ENCODE results near the gene LCE1B.

LCE1B gene

GRCh38 chr1:152811050-152811449 lies 721 bp upstream of the LCE1B start:
- no peak for DNase-seq (ENCODE audit: low read depth)
- in situ Hi-C loops (cut with HindIII; ENCODE audit: low sequenced_read_pairs): no loop called here
- TF ChIP-seq CTCF (IDR thresholded peaks at IDR 0.05; ENCODE audit: low read depth, low read length, missing control alignments): no peak
- H3K4me3 ChIP-seq (ENCODE audit: low read depth, low read length): no peak overlapping the region

GRCh38 chr1:152817309-152817708 lies 5.5 kb downstream of the LCE1B start:
- no peak overlapping the region for H3K4me3 ChIP-seq (ENCODE audit: low read depth, low read length)
- in situ Hi-C loops (cut with HindIII; ENCODE audit: low sequenced_read_pairs): no loop called here
- no peak for TF ChIP-seq CTCF (IDR thresholded peaks at IDR 0.05; ENCODE audit: low read depth, low read length, missing control alignments)
- no peak for DNase-seq (ENCODE audit: low read depth)

- no peak overlapping the region for H3K4me3 ChIP-seq (ENCODE audit: low read depth, low read length)
- DNase-seq (ENCODE audit: low read depth): no peak
- in situ Hi-C loops (cut with HindIII; ENCODE audit: low sequenced_read_pairs): no loop called here
- TF ChIP-seq CTCF (IDR thresholded peaks at IDR 0.05; ENCODE audit: low read depth, low read length, missing control alignments): no peak
These were observed 11.5 kb downstream of the LCE1B start for GRCh38 chr1:152823294-152823693.

- no peak overlapping the region for H3K4me3 ChIP-seq (ENCODE audit: low read depth, low read length)
- no peak for DNase-seq (ENCODE audit: low read depth)
- in situ Hi-C loops (cut with HindIII; ENCODE audit: low sequenced_read_pairs): no loop called here
- no peak for TF ChIP-seq CTCF (IDR thresholded peaks at IDR 0.05; ENCODE audit: low read depth, low read length, missing control alignments)
These were observed 13.2 kb downstream of the LCE1B start for GRCh38 chr1:152824964-152825363.

GRCh38 chr1:152827173-152827572 lies 15.4 kb downstream of the LCE1B start, which contains the start of gene LCE1A:
LCE1A (plus strand) TSS chr1:152827473; CDS start chr1:152827473, 0 bp downstream.
- TF ChIP-seq CTCF (IDR thresholded peaks at IDR 0.05; ENCODE audit: low read depth, low read length, missing control alignments): no peak
- DNase-seq (ENCODE audit: low read depth): no peak
- no peak within 1 kb of the TSS for H3K4me3 ChIP-seq (ENCODE audit: low read depth, low read length)
- in situ Hi-C loops (cut with HindIII; ENCODE audit: low sequenced_read_pairs): no loop called here

GRCh38 chr1:152836870-152837269 lies 25.1 kb downstream of the LCE1B start:
- in situ Hi-C loops (cut with HindIII; ENCODE audit: low sequenced_read_pairs): no loop called here
- no peak for TF ChIP-seq CTCF (IDR thresholded peaks at IDR 0.05; ENCODE audit: low read depth, low read length, missing control alignments)
- no peak overlapping the region for H3K4me3 ChIP-seq (ENCODE audit: low read depth, low read length)
- no peak for DNase-seq (ENCODE audit: low read depth)

- in situ Hi-C loops (cut with HindIII; ENCODE audit: low sequenced_read_pairs): no loop called here
These were observed 30.8 kb downstream of the LCE1B start, which contains the start of gene LCE6A for GRCh38 chr1:152842556-152842955. LCE6A (plus strand) TSS chr1:152842856; CDS start chr1:152843521, 665 bp downstream.

More at GRCh38 chr1:152842556-152842955, 30.8 kb downstream of the LCE1B start, which contains the start of gene LCE6A:
- no peak for DNase-seq (ENCODE audit: low read depth)
- H3K4me3 ChIP-seq (ENCODE audit: low read depth, low read length): no peak within 1 kb of the TSS
- TF ChIP-seq CTCF (IDR thresholded peaks at IDR 0.05; ENCODE audit: low read depth, low read length, missing control alignments): no peak
